SK-N-MC (cell line): Measurements from ENCODE around the gene CNTFR.

Experiments
- EZH2 ChIP-seq: fragments of 200-600 bp; sonication (generic); IDR thresholded peaks from one replicate; pipeline ENCODE4 v1.6.1; 2017; ENCODE audit warnings: antibody characterized with exemption
- POLR2AphosphoS5 ChIP-seq: IDR thresholded peaks from 2 replicates; pipeline ENCODE4 v1.6.1; 2012; ENCODE audit warnings: mild to moderate bottlenecking, low read depth, low read length, borderline replicate concordance

GRCh38 chr9:34627716-34628655 is 38.5 kb upstream of the CNTFR start:
- TF ChIP-seq EZH2: peak; percentile 81
- no peak for TF ChIP-seq POLR2AphosphoS5
